Mesodermal cell (in vitro differentiated cells): ENCODE results near the gene TWIST2.

Experiments used
- H3K27ac ChIP-seq: 2 replicates; pipeline ENCODE4 v1.7.0; 2013; ENCODE audit warnings: mild to moderate bottlenecking, low read depth, low read length, moderate library complexity; ENCODE audit not compliant: severe bottlenecking
- H3K36me3 ChIP-seq: 2 replicates; pipeline ENCODE4 v1.7.1; 2013; ENCODE audit warnings: mild to moderate bottlenecking, low read length, moderate library complexity; ENCODE audit not compliant: control insufficient read depth, insufficient read depth
- H3K4me1 ChIP-seq: one replicate; pipeline ENCODE4 v1.7.1; 2013; ENCODE audit warnings: mild to moderate bottlenecking, low read length; ENCODE audit not compliant: insufficient read depth, control insufficient read depth, poor library complexity, severe bottlenecking
- H3K4me3 ChIP-seq: 2 replicates; pipeline ENCODE4 v1.7.0; 2013; ENCODE audit warnings: low read length, control low read depth, mild to moderate bottlenecking; ENCODE audit not compliant: insufficient read depth, poor library complexity, severe bottlenecking; ENCODE audit errors: extremely low read depth
- H3K9me3 ChIP-seq: 2 replicates; pipeline ENCODE4 v1.7.1; 2013; ENCODE audit warnings: mild to moderate bottlenecking, low read length, moderate library complexity; ENCODE audit not compliant: control insufficient read depth
- WGBS, 2 experiments: methylation state at CpG; one replicate each; pipeline ENCODE4 v1.1.5; 2013; ENCODE audit warnings: missing lambda C conversion rate in 2 of 2; ENCODE audit not compliant: insufficient coverage in 2 of 2; 5-methylcytosine and 5-hydroxymethylcytosine counted together

TWIST2 gene

GRCh38 chr2:238942080-238942725 lies 94.3 kb downstream of the TWIST2 start:
- WGBS, 2 experiments, result 94 to 96% methylated on average over 9 to 14 of the region's 19 CpGs
- no peak overlapping the region for H3K4me3 ChIP-seq
- no peaks in the 10 kb centered on the region for H3K36me3 ChIP-seq
- no peak overlapping the region for H3K27ac ChIP-seq
- no peaks in the 10 kb centered on the region for H3K4me1 ChIP-seq
- peaks cover 4% of the 10 kb centered on the region for H3K9me3 ChIP-seq

GRCh38 chr2:238942726-238943300 lies 94.9 kb downstream of the TWIST2 start:
- Histone ChIP-seq H3K36me3 (no peaks in the 10 kb centered on the region), H3K9me3 (peaks cover 4% of the 10 kb centered on the region), H3K4me3 (no peak overlapping the region), H3K27ac (no peak overlapping the region), H3K4me1 (peaks cover 3% of the 10 kb centered on the region)
- WGBS, 2 experiments, result 78 to 81% methylated on average over 8 of the region's 13 CpGs

DNA sequence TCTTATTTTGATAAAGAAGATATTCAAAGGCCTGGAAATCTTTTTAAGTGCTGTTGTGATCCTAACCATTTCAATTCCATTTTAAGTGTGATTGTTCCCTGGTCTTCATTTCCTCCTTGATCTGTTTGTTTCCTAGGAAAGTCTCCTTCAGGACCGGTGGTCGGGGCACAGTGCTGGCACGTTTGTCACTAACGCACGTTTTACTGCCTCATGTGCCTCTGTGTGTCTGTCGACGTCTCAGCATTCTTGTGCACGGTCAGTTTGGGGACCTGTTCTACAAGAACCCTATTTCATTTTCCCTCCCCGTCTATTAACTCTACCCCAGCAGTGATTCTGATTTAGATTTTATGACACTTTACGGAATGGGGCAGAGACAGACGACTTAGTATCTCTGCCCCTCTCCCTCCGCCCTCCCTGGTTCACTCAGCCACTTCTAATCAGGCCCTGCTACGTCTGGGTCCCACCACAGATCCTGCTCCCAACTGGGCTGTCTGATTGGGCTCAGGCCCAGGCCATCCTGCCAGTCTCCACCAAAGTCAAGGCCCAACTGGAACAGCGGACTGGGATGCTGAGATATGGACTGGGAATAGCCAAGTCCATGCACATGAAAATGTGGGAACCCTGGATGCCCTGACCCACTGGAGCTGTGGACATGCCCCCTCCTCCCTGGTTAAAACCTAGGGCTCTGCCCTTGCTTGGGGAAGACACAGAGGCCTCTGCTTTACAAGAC lies 95.6 kb downstream of the TWIST2 start:
- H3K4me3 ChIP-seq, result no peak overlapping the region
- H3K36me3 ChIP-seq, result no peaks in the 10 kb centered on the region
- 91% methylated on average over 10 to 13 of the region's 14 CpGs for WGBS, 2 experiments
- no peak overlapping the region for H3K27ac ChIP-seq
- peaks cover 4% of the 10 kb centered on the region for H3K9me3 ChIP-seq
- H3K4me1 ChIP-seq, result peaks cover 10% of the 10 kb centered on the region

- H3K27ac ChIP-seq, result no peak overlapping the region
- peaks cover 11% of the 10 kb centered on the region for H3K4me1 ChIP-seq
- 54 to 68% methylated on average over 3 to 4 of the region's 5 CpGs for WGBS, 2 experiments
- no peaks in the 10 kb centered on the region for H3K36me3 ChIP-seq
- H3K4me3 ChIP-seq, result no peak overlapping the region
- H3K9me3 ChIP-seq, result no peaks in the 10 kb centered on the region
These were observed 97.7 kb downstream of the TWIST2 start for GRCh38 chr2:238945433-238946150.

- 85 to 93% methylated on average over 2 to 6 of the region's 6 CpGs for WGBS, 2 experiments
These were observed 98.7 kb downstream of the TWIST2 start for GRCh38 chr2:238946318-238947242.

DNA sequence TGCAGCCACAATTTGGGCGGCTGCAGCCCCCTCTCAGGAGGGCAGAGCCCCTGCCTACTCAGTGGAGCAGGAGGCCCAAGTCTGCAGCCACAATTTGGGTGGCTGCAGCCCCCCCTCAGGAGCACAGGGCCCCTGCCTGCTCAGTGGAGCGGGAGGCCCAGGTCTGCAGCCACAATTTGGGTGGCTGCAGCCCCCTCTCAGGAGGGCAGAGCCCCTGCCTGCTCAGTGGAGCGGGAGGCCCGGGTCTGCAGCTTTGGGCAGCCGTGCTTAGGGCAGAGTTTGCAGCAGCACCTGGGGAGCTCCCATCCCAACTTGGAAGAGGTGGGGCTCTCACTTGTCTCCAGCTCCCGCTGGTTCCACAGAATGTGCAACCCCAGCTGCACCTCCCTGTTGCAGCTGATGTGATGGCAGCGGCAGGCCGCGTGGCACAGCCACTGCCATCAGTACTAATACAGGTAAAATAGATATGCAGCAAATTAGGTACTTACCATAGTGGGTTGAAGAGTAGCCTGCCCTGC lies 99.4 kb downstream of the TWIST2 start:
- Histone ChIP-seq H3K4me1 (peaks cover 11% of the 10 kb centered on the region), H3K9me3 (no peaks in the 10 kb centered on the region), H3K27ac (no peak overlapping the region), H3K4me3 (no peak overlapping the region), H3K36me3 (no peaks in the 10 kb centered on the region)
- 94 to 95% methylated on average over 5 to 6 of the region's 9 CpGs for WGBS, 2 experiments

More at GRCh38 chr2:238946318-238947242, 98.7 kb downstream of the TWIST2 start:
- Histone ChIP-seq H3K4me1 (peaks cover 11% of the 10 kb centered on the region), H3K27ac (no peak overlapping the region), H3K4me3 (no peak overlapping the region), H3K36me3 (no peaks in the 10 kb centered on the region), H3K9me3 (no peaks in the 10 kb centered on the region)

DNA sequence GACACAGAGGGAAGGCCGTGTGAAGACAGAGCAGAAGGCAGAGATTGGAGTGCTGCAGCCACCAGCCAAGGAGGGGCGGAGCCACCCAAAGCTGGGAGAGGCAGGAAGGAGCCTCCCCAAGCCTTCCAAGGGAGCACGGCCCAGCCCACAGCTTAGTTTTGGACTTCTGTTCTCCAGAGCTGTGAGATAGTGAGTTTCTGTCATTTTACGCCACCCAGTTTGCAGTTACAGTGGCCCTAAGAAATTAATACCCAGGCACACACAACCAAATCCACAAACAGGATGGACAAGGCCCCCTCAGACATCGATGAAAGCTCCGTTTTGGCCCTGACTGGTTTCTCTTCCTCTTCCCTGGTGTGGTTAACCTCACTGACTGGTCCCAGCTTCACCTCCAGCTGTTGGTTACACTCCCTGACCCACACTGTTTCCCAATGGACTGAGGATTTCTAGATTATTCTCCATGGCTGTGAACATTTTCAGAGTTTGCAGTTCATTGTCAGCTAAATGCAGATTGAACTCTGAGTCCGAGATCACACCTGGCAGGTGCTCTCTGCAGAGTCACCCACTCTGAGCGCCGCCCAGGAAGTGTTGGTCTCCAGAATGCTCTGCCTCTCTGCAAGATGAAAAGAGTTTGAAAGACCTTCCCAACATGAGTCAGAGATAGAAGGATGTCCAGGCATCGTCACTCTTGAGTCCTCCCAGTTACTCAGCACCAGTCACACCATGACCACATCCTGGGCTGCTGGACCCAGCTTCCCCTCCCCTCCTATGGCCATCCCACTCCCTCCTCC lies 100.2 kb downstream of the TWIST2 start:
- no peak overlapping the region for H3K27ac ChIP-seq
- WGBS, 2 experiments, result 76 to 87% methylated on average over 9 of the region's 10 CpGs
- H3K36me3 ChIP-seq, result no peaks in the 10 kb centered on the region
- H3K4me3 ChIP-seq, result no peak overlapping the region
- H3K9me3 ChIP-seq, result no peaks in the 10 kb centered on the region
- peaks cover 11% of the 10 kb centered on the region for H3K4me1 ChIP-seq

- no peaks in the 10 kb centered on the region for H3K36me3 ChIP-seq
- H3K4me3 ChIP-seq, result no peak overlapping the region
- peaks cover 11% of the 10 kb centered on the region for H3K4me1 ChIP-seq
- H3K9me3 ChIP-seq, result no peaks in the 10 kb centered on the region
- WGBS, 2 experiments, result 87 to 97% methylated on average over 6 of the region's 7 CpGs
- no peak overlapping the region for H3K27ac ChIP-seq
These were observed 101.1 kb downstream of the TWIST2 start for GRCh38 chr2:238948765-238949641.
